Measurements from ENCODE around the gene FEM1A.

GRCh38 chr19:4847190-4847973 lies 55.8 kb downstream of the FEM1A start:
- TF ChIP-seq POLR2A (IDR thresholded peaks at IDR 0.05; ENCODE audit: low read depth, low read length) (no peak), POLR2AphosphoS5 (IDR thresholded peaks at IDR 0.05; ENCODE audit: insufficient read depth, low read depth, low read length) (no peak), CTCF (IDR thresholded peaks at IDR 0.05; ENCODE audit: extremely low read depth in 1 of 2, insufficient read depth in 1 of 2, low read depth in 1 of 2, low read length in 2 of 2) (no peak), FOS (IDR thresholded peaks at IDR 0.05; ENCODE audit: borderline replicate concordance, insufficient read depth, low read length) (no peak), EZH2 (IDR thresholded peaks at IDR 0.05; ENCODE audit: borderline replicate concordance, low read depth, low read length, severe bottlenecking) (no peak), JUN (IDR thresholded peaks at IDR 0.05; ENCODE audit: borderline replicate concordance, insufficient read depth, insufficient read length, low read depth) (no peak), MYC (IDR thresholded peaks at IDR 0.05; ENCODE audit: low read depth, low read length) (no peak), GATA2 (IDR thresholded peaks at IDR 0.05; ENCODE audit: insufficient read depth, insufficient read length, low read depth, low read length) (no peak), MAX (IDR thresholded peaks at IDR 0.05; ENCODE audit: insufficient read depth, insufficient read length) (no peak)

Data from endothelial cell of umbilical vein (primary cell).